GM20431 (cell line): ENCODE data around the gene TTC12.

Source experiments
- in situ Hi-C: fragments of 300-500 bp; cut with MseI, MboI; formaldehyde crosslinking; loops from one replicate; pipeline ENCODE4 v1.15.0; 2020; ENCODE audit warnings: low sequenced_read_pairs; ENCODE audit not compliant: unreplicated experiment

The TTC12 gene

GRCh38 chr11:113363406-113363805, 49.0 kb downstream of the TTC12 start:
- in situ Hi-C loops = no loop called here

GRCh38 chr11:113363996-113364641, 49.7 kb downstream of the TTC12 start:
- in situ Hi-C loops = no loop called here

- in situ Hi-C loops = no loop called here
These were observed 51.5 kb downstream of the TTC12 start for GRCh38 chr11:113365895-113366294.

- in situ Hi-C loops = no loop called here
These were observed 55.0 kb downstream of the TTC12 start for GRCh38 chr11:113369411-113369810.

GRCh38 chr11:113370634-113371033, 56.3 kb downstream of the TTC12 start:
- in situ Hi-C loops = no loop called here

- in situ Hi-C loops = no loop called here
These were observed 57.9 kb downstream of the TTC12 start for GRCh38 chr11:113372309-113372708.

- in situ Hi-C loops = no loop called here
These were observed 58.9 kb downstream of the TTC12 start for GRCh38 chr11:113373306-113373705.

GRCh38 chr11:113373981-113374560, 59.7 kb downstream of the TTC12 start:
- in situ Hi-C loops = no loop called here

- in situ Hi-C loops = no loop called here
These were observed 61.0 kb downstream of the TTC12 start for GRCh38 chr11:113375402-113375801.

- in situ Hi-C loops = no loop called here
These were observed 61.8 kb downstream of the TTC12 start for GRCh38 chr11:113376156-113376555.

- in situ Hi-C loops = no loop called here
These were observed 63.5 kb downstream of the TTC12 start for GRCh38 chr11:113377681-113378412.

GRCh38 chr11:113378692-113379091, 64.3 kb downstream of the TTC12 start:
- in situ Hi-C loops = no loop called here

- in situ Hi-C loops = no loop called here
These were observed 67.7 kb downstream of the TTC12 start for GRCh38 chr11:113382121-113382520.

- in situ Hi-C loops = no loop called here
These were observed 70.2 kb downstream of the TTC12 start for GRCh38 chr11:113384551-113384950.

GRCh38 chr11:113385749-113386148, 71.4 kb downstream of the TTC12 start:
- in situ Hi-C loops = no loop called here

- in situ Hi-C loops = no loop called here
These were observed 72.5 kb downstream of the TTC12 start for GRCh38 chr11:113386866-113387265.

- in situ Hi-C loops = no loop called here
These were observed 73.3 kb downstream of the TTC12 start, which contains the start of gene ANKK1 for GRCh38 chr11:113387605-113388211. TSS of gene ANKK1 (plus strand) at chr11:113387779. CDS start at chr11:113387885, 106 bp downstream.

GRCh38 chr11:113389272-113389671, 74.9 kb downstream of the TTC12 start:
- in situ Hi-C loops = no loop called here

- in situ Hi-C loops = no loop called here
These were observed 78.0 kb downstream of the TTC12 start for GRCh38 chr11:113392236-113392921.

- in situ Hi-C loops = no loop called here
These were observed 79.2 kb downstream of the TTC12 start for GRCh38 chr11:113393501-113393985.
